Right renal cortex interstitium (tissue), 3 donors: ENCODE measurements around the gene TENM4. TPM values are rescaled to one million over a fixed set of nuclear protein-coding genes. Genes with fewer than 3 reads are reported as not detected.

ENCODE experiments used
- DNase-seq, 3 donors: peaks; one replicate each; pipeline ENCODE4 v3.0.0-alpha.2; 2013; ENCODE audit warnings: low read depth in 3 of 3, low spot score in 2 of 3
- polyA plus RNA-seq, 3 donors: library from polyadenylated mRNA; unstranded; fragments of 120-200 nt; gene quantifications; one replicate each; pipeline ENCODE4 v1.2.1, GENCODE V29; 2013; ENCODE audit not compliant: insufficient read length in 3 of 3

Gene TENM4
- polyA plus RNA-seq, 3 donors = 20.2 to 22.7 (median 21.1) TPM

GRCh38 chr11:78603792-78604191, 837.0 kb downstream of the TENM4 start:
- DNase-seq = no peak
